GM12878 (cell line): ENCODE measurements around the gene IFT88. TPM values are rescaled to one million over a fixed set of nuclear protein-coding genes. Genes with fewer than 3 reads are reported as not detected.

Source experiments
- BACH1 ChIP-seq: fragments of 450-650 bp; IDR thresholded peaks from 2 replicates; pipeline ENCODE4 v1.6.1; 2017; ENCODE audit warnings: mild to moderate bottlenecking, borderline replicate concordance
- BCL11A ChIP-seq: IDR thresholded peaks from 2 replicates; pipeline ENCODE4 v1.6.1; 2011; ENCODE audit warnings: low read depth, low read length
- CEBPZ ChIP-seq: fragments of 150-350 bp; IDR thresholded peaks from 2 replicates; pipeline ENCODE4 v1.6.1; 2016; ENCODE audit warnings: low read depth, low read length
- CHD2 ChIP-seq: IDR thresholded peaks from 2 replicates; pipeline ENCODE4 v1.6.1; 2011; ENCODE audit warnings: low read depth, low read length, improper control_type of control experiment, borderline replicate concordance
- CTCF ChIP-seq, 3 experiments: IDR thresholded peaks in 2 of 3; conservative IDR thresholded peaks in 1 of 3; 2 replicates each; pipeline ENCODE4 v1.5.1; 2011; ENCODE audit warnings: low read depth in 3 of 3, low read length in 3 of 3, mild to moderate bottlenecking in 3 of 3, control low read depth in 2 of 3, moderate library complexity in 2 of 3, inconsistent platforms in 1 of 3, mixed read lengths in 1 of 3; ENCODE audit not compliant: control insufficient read depth in 2 of 3, insufficient read depth in 1 of 3; ENCODE audit errors: extremely low read depth in 1 of 3
- ESRRA ChIP-seq: IDR thresholded peaks from 2 replicates; pipeline ENCODE4 v1.6.1; 2012; ENCODE audit warnings: mild to moderate bottlenecking, low read length, improper control_type of control experiment
- GABPA ChIP-seq: IDR thresholded peaks from 2 replicates; pipeline ENCODE4 v1.6.1; 2014; ENCODE audit warnings: antibody characterized with exemption, low read depth, mild to moderate bottlenecking, inconsistent platforms
- IKZF1 ChIP-seq: fragments of 450-650 bp; conservative IDR thresholded peaks from 2 replicates; pipeline ENCODE4 v1.6.1; 2017; ENCODE audit warnings: antibody characterized with exemption, mild to moderate bottlenecking
- JUND ChIP-seq: IDR thresholded peaks from 2 replicates; pipeline ENCODE4 v1.6.1; 2012; ENCODE audit warnings: low read depth, mild to moderate bottlenecking, low read length, improper control_type of control experiment, moderate library complexity
- MEF2A ChIP-seq: IDR thresholded peaks from 2 replicates; pipeline ENCODE4 v1.6.1; 2011; ENCODE audit warnings: low read depth, mild to moderate bottlenecking, low read length, moderate library complexity; ENCODE audit not compliant: insufficient read depth
- NFXL1 ChIP-seq: fragments of 450-650 bp; IDR thresholded peaks from 2 replicates; pipeline ENCODE4 v1.6.1; 2017; ENCODE audit warnings: antibody characterized with exemption, mild to moderate bottlenecking, borderline replicate concordance
- PKNOX1 ChIP-seq: fragments of 450-650 bp; IDR thresholded peaks from 2 replicates; pipeline ENCODE4 v1.6.1; 2016; ENCODE audit warnings: mild to moderate bottlenecking
- SMC3 ChIP-seq: IDR thresholded peaks from 2 replicates; pipeline ENCODE4 v1.6.1; 2011; ENCODE audit warnings: low read length, improper control_type of control experiment, borderline replicate concordance
- SREBF1 ChIP-seq: IDR thresholded peaks from 2 replicates; pipeline ENCODE4 v1.6.1; 2012; ENCODE audit warnings: mild to moderate bottlenecking, low read length
- SREBF2 ChIP-seq: IDR thresholded peaks from 2 replicates; pipeline ENCODE4 v1.6.1; 2012; ENCODE audit warnings: mild to moderate bottlenecking, low read length
- STAT1 ChIP-seq: fragments of 450-650 bp; conservative IDR thresholded peaks from 2 replicates; pipeline ENCODE4 v1.6.1; 2014; ENCODE audit warnings: antibody characterized with exemption, mild to moderate bottlenecking
- STAT3 ChIP-seq: IDR thresholded peaks from 2 replicates; pipeline ENCODE4 v1.6.1; 2011; ENCODE audit warnings: low read depth, low read length, improper control_type of control experiment
- SUZ12 ChIP-seq: fragments of 200-600 bp; sonication (generic); IDR thresholded peaks from one replicate; pipeline ENCODE4 v1.6.1; 2018; ENCODE audit warnings: antibody characterized with exemption, mild to moderate bottlenecking; ENCODE audit not compliant: unreplicated experiment
- ZBTB33 ChIP-seq: fragments of 450-650 bp; IDR thresholded peaks from 2 replicates; pipeline ENCODE4 v1.6.1; 2017; ENCODE audit warnings: mild to moderate bottlenecking
- ZNF24 ChIP-seq: fragments of 450-650 bp; IDR thresholded peaks from 2 replicates; pipeline ENCODE4 v1.6.1; 2017; ENCODE audit warnings: antibody characterized with exemption, mild to moderate bottlenecking
- polyA plus RNA-seq, 11 experiments: library from polyadenylated mRNA; depleted of rRNA in 4 of 11; unstranded in 6 of 11; stranded (reverse) in 5 of 11; fragments of >200 nt; fragmentation: Nextera tagmentation in 4 of 11; fragmentation: Illumina TruSeq in 1 of 11; extraction: Ambion mirVana in 4 of 11; extraction: Trizol in 1 of 11; gene quantifications; 1 replicate in 1 of 11; 2 replicates in 10 of 11; pipeline versions ENCODE4 v1.2.1 to v1.2.3, GENCODE V29; 2011 to 2016; ENCODE audit warnings: inconsistent platforms in 2 of 11, missing spikeins in 2 of 11, low read depth in 1 of 11
- total RNA-seq, 4 experiments: library from RNA; depleted of rRNA in 3 of 4; stranded (reverse); fragments of >200 nt in 3 of 4; fragmentation: Illumina TruSeq in 1 of 4; extraction: Trizol in 1 of 4; gene quantifications; 2 replicates each; pipeline versions ENCODE4 v1.2.1 to v1.2.3, GENCODE V29; 2013 to 2021

The IFT88 gene
- total and polyA plus RNA-seq, 10 of the 15 experiments (the other 5 are each of a cell fraction or from before 2014, with no cell fraction given), result 2.9 to 5.6 (median 4.1) TPM

- TF ChIP-seq NFXL1, result no peak
- no peak for TF ChIP-seq CEBPZ
- no peak for TF ChIP-seq SREBF1
- no peak for TF ChIP-seq ZBTB33
- TF ChIP-seq PKNOX1, result 0 out of 2 replicates have a peak, but pooled peaks have one; percentile 30
- peak; percentile 33 for TF ChIP-seq SUZ12
- TF ChIP-seq GABPA, result 0 out of 2 replicates have a peak, but pooled peaks have one; percentile 36
- TF ChIP-seq SREBF2, result no peak
- no peak for TF ChIP-seq CTCF (IDR thresholded peaks at IDR 0.05 in 2 of 3, conservative IDR thresholded peaks at IDR 0.05 in 1 of 3; ENCODE audit: control insufficient read depth in 2 of 3, extremely low read depth in 1 of 3, insufficient read depth in 1 of 3, low read depth in 3 of 3, low read length in 3 of 3)
- no peak for TF ChIP-seq STAT3
- TF ChIP-seq MEF2A, result no peak
- peak; percentile 79 for TF ChIP-seq IKZF1
- TF ChIP-seq SMC3, result no peak
- TF ChIP-seq BACH1, result no peak
- no peak for TF ChIP-seq ZNF24
- no peak for TF ChIP-seq JUND
- no peak for TF ChIP-seq ESRRA
- no peak for TF ChIP-seq BCL11A
- no peak for TF ChIP-seq STAT1
- TF ChIP-seq CHD2, result no peak
These were observed at the start of gene IFT88 (continued) for GRCh38 chr13:20566898-20567874.
